Bronchial epithelial cell (primary cell): ENCODE results near the gene CDO1. TPM values are rescaled to one million over a fixed set of nuclear protein-coding genes. Genes with fewer than 3 reads are reported as not detected.

ENCODE experiments used
- DNase-seq: peaks from one replicate; pipeline ENCODE4 v3.0.0-alpha.2; 2010; ENCODE audit warnings: low read depth
- FAIRE-seq: peaks from 2 replicates; lab custom pipeline; 2011; peaks lifted over from hg19 to GRCh38; lab: Jason Lieb, UNC
- H3K27me3 ChIP-seq: 2 replicates; pipeline ENCODE4 v1.5.1; 2011; ENCODE audit warnings: low read length; ENCODE audit not compliant: control insufficient read depth, insufficient read depth
- H3K36me3 ChIP-seq: 2 replicates; pipeline ENCODE4 v1.5.1; 2011; ENCODE audit warnings: low read length; ENCODE audit not compliant: control insufficient read depth, insufficient read depth
- H3K4me3 ChIP-seq: 2 replicates; pipeline ENCODE4 v1.5.1; 2011; ENCODE audit warnings: mild to moderate bottlenecking, low read depth, low read length, control low read depth
- CTCF ChIP-seq: IDR thresholded peaks from 2 replicates; pipeline ENCODE4 v1.5.1; 2011; ENCODE audit warnings: mild to moderate bottlenecking, moderate library complexity, low read length, control low read depth, inconsistent platforms; ENCODE audit not compliant: insufficient read depth, severe bottlenecking
- total RNA-seq: library from RNA; depleted of rRNA; stranded (reverse); fragments of >200 nt; gene quantifications from 2 replicates; pipeline ENCODE4 v1.2.1, GENCODE V29; 2014

CDO1 gene
- not detected in 2 replicates for total RNA-seq

GRCh38 chr5:115816226-115817081, at the start of gene CDO1:
CDO1 (minus strand) TSS chr5:115816659; CDS start chr5:115816397, 262 bp downstream.
- FAIRE-seq (no peak), DNase-seq (no peak)
- H3K27me3 ChIP-seq, result peaks cover 30% of the 10 kb centered on the region
- no peaks in the 10 kb centered on the region for H3K36me3 ChIP-seq
- H3K4me3 ChIP-seq, result peak within 1 kb of the TSS; percentile 8
- TF ChIP-seq CTCF, result no peak

- FAIRE-seq (no peak), DNase-seq (no peak)
- no peak for TF ChIP-seq CTCF
- Histone ChIP-seq H3K36me3 (no peaks in the 10 kb centered on the region), H3K27me3 (no peaks in the 10 kb centered on the region), H3K4me3 (no peak overlapping the region)
Measured at GRCh38 chr5:115859378-115859777, 42.9 kb upstream of the CDO1 start.

GRCh38 chr5:115858396-115858795, 41.9 kb upstream of the CDO1 start:
- Histone ChIP-seq H3K27me3 (no peaks in the 10 kb centered on the region), H3K4me3 (no peak overlapping the region), H3K36me3 (no peaks in the 10 kb centered on the region)
- no peak for DNase-seq
- FAIRE-seq, result no peak
- no peak for TF ChIP-seq CTCF

- no peaks in the 10 kb centered on the region for H3K27me3 ChIP-seq
- DNase-seq, result peak; percentile 37
- no peak for TF ChIP-seq CTCF
- no peaks in the 10 kb centered on the region for H3K36me3 ChIP-seq
- no peak for FAIRE-seq
- H3K4me3 ChIP-seq, result no peak overlapping the region
Measured at GRCh38 chr5:115857626-115858349, 41.3 kb upstream of the CDO1 start.

- no peak for FAIRE-seq
- Histone ChIP-seq H3K36me3 (no peaks in the 10 kb centered on the region), H3K27me3 (no peaks in the 10 kb centered on the region), H3K4me3 (no peak overlapping the region)
- no peak for TF ChIP-seq CTCF
- DNase-seq, result peak; percentile 34
Measured at GRCh38 chr5:115857057-115857479, 40.6 kb upstream of the CDO1 start.
